Urinary bladder (tissue), 4 donors: Measurements from ENCODE around the gene HGF. TPM values are rescaled to one million over a fixed set of nuclear protein-coding genes. Genes with fewer than 3 reads are reported as not detected.
A peak's percentile ranks its signal among the peaks of the same experiment; 100 is the strongest.

Experiments used
- DNase-seq: peaks from one replicate; pipeline ENCODE4 v3.0.0-alpha.2; 2015; ENCODE audit errors: extremely low spot score
- H3K27ac ChIP-seq: one replicate; pipeline ENCODE4 v1.5.1; 2013; ENCODE audit warnings: low read depth, mild to moderate bottlenecking, moderate library complexity
- H3K36me3 ChIP-seq: one replicate; pipeline ENCODE4 v1.6.1; 2013; ENCODE audit warnings: mild to moderate bottlenecking, moderate library complexity; ENCODE audit not compliant: insufficient read depth
- H3K4me1 ChIP-seq: one replicate; pipeline ENCODE4 v1.6.1; 2013; ENCODE audit warnings: mild to moderate bottlenecking, moderate library complexity; ENCODE audit not compliant: insufficient read depth
- H3K4me3 ChIP-seq: one replicate; pipeline ENCODE4 v1.5.1; 2013; ENCODE audit warnings: low read depth, low read length
- whole genome bisulfite sequencing: extraction: QIAGEN DNeasy Blood & Tissue Kit; methylation state at CpG from one replicate; pipeline ENCODE4 v1.1.7; 2013; 5-methylcytosine and 5-hydroxymethylcytosine counted together
- polyA plus RNA-seq: library from polyadenylated mRNA; stranded (reverse); fragments of 200-250 nt; gene quantifications from one replicate; pipeline ENCODE4 v1.2.3, GENCODE V29; 2013
- total RNA-seq: library from RNA; depleted of rRNA; stranded (reverse); fragments of >200 nt; gene quantifications from one replicate; pipeline ENCODE4 v1.2.3, GENCODE V29; 2014
- donor health status: healthy with polysubstance abuse.
- donor health status: healthy.

The HGF gene
- total and polyA plus RNA-seq, 2 donors, result 12.3 to 42.7 TPM

DNA sequence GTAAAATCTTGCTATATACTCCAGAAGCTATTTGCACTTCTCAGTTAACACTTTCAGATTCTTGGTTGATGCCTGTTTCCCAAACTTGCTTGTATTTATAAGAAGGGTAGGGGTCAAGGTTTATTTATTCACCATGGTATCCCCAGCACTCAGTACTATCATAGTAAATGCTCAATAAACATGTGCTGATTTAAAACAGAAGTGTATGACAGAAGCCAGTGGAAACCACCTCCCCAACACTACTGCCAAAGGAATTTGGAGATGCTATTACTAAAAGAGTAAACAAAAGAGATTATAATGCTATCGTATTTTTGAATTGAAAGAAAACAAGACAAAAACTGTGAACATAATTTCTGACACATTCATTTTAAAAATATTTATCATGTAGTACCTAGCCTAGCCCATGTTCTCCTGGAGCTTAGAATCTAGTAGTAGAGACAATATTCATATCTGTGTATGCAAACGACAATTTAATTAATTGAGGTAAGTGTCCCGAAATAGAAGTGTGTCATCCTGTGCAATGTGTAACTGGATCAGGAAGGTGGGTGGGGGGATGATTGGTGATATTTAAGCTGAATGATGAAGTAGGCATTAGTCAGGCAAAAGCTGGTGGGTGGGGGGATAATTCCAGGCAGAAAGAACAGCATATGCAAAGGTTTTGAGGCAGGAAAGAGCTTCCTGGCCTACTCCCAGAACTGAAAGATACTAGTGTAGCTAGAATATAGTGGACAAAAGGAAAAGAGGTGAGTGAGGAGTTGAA is 77.5 kb downstream of the HGF start:
- Histone ChIP-seq H3K4me1 (no peaks in the 10 kb centered on the region), H3K27ac (no peak overlapping the region), H3K36me3 (no peaks in the 10 kb centered on the region), H3K4me3 (no peak overlapping the region)
- 70% methylated on average over 3 of the region's 3 CpGs for WGBS
- no peak for DNase-seq

DNA sequence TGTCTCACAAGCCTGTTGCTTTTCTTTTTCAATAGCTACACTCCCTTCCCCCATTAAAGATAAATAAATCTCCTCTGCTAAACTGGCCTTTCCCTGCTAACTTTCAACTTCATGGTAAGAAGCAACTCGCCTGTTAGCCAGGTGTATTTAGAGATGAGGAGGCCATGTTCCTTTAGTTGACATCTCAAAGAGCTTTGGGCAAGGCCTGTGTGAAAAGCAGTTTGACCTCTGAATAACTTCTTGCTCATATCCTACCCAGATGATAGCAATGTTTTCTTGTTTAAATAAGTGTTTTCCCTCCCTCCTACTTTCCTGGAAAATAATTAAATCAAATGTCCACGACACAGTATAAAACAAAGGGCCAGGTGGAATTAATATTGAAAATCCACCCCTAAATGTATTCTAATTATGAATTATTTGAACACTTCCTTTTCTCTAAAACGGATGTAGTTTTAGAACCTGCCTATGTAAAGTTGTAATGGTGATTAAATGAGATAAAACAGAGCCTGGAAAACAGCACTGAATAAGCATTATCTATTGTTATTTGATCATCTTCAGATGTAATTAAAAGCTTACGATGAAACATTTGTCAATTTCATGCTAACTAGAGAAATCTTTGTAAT is 78.5 kb downstream of the HGF start:
- Histone ChIP-seq H3K4me3 (no peak overlapping the region), H3K4me1 (no peaks in the 10 kb centered on the region), H3K27ac (no peak overlapping the region), H3K36me3 (no peaks in the 10 kb centered on the region)
- no peak for DNase-seq
- WGBS, result 81% methylated on average over 4 of the region's 4 CpGs

DNA sequence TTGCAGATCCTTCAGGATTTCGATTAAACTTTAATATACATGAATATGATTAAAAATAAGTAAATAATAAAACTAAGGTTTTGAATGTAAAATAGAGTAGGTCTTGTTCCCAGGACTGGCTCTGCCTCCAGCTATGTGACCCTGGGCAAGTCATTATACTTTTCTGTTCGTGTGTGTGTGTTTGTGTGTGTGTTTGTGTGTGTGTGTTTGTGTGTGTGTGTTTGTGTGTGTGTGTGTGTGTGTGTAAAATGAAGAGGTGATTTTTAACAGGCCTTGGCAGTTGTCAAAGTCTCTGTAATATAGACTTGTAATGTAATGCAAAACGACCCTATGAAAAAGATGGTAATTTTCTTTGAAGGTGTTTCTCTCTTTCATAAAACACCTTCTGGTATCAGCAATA is 79.2 kb downstream of the HGF start:
- no peak for DNase-seq
- Histone ChIP-seq H3K36me3 (no peaks in the 10 kb centered on the region), H3K4me3 (no peak overlapping the region), H3K4me1 (no peaks in the 10 kb centered on the region), H3K27ac (no peak overlapping the region)
- 84% methylated on average over 3 of the region's 3 CpGs for WGBS

DNA sequence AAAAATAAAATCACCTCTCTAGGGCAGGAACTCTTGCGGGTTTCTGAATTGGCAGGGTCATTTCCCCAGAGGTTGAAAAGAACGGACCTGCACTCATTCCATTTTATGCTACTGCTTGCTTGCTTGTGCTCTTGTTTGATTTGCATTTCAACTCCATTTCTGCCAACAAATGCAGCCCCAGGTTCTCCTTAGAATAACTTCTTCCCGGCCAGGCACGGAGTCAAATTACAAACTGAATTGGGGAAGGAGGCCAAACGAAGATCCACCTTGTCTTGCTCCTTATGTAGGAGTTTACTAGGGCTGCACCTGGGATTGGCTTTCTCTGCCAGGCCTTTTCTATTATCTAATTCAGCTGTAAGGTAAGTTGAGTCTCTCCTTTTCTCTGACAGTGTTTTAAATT is 79.6 kb downstream of the HGF start:
- WGBS, result 44% methylated on average over 5 of the region's 5 CpGs
- H3K4me1 ChIP-seq, result no peaks in the 10 kb centered on the region
- no peak overlapping the region for H3K4me3 ChIP-seq
- H3K27ac ChIP-seq, result no peak overlapping the region
- no peak for DNase-seq
- H3K36me3 ChIP-seq, result no peaks in the 10 kb centered on the region

DNA sequence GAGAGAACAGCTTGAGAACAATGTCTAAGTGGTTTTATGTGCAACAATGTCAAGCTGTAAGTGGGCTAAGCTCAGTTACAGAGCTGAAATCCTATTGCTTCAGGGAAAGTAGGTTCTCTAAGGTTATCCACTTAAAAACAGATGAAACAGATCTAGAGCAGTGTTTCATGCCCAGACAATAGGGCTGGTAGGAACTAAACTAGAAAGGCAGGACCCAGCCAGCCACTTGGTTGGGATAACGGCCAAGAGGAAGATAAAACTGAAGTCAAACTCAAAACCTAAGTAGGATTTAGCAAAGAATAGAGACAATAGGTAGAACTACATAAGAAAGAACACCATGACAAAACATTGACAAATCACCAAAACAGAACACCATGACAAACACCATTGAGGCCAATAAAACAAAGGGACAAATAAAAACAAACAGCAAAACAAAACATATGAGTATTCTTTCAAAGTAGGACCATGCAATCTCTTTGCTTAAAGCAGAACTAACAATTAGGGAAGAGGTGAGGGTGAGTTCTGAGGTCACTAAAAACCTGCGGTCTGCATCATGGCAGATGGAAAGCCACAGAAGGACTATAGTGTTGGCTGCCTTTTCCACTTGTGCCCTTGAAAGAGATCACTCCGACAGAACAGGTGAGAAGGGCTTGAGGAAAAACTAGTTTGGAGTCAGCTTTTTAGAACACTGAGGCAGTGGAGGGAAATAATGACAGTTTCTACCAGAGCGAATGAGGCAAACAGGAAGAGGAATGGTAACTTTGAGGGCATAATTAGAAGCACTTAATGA is 81.0 kb downstream of the HGF start:
- H3K36me3 ChIP-seq, result no peaks in the 10 kb centered on the region
- WGBS, result 91% methylated on average over 4 of the region's 4 CpGs
- H3K4me3 ChIP-seq, result no peak overlapping the region
- H3K4me1 ChIP-seq, result no peaks in the 10 kb centered on the region
- DNase-seq, result no peak
- no peak overlapping the region for H3K27ac ChIP-seq

DNA sequence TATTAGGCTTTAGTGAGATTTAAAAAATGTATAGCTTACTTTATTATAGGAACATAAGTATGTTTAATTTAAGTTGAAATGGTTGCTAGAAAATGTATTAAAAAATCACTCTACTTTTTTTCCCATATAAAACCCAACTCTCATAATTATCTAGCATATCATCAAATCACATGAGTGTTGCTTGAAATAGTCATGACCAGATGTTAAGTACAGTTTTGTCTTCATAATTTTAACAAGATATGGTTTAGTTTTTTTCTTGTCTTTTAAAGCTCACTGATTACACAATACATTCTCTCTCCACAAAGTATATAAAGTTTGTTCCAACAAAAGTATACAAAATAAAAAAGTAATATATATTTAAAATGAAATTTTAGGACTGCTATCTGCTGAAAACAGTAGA is 82.8 kb downstream of the HGF start:
- no peak for DNase-seq
- Histone ChIP-seq H3K27ac (no peak overlapping the region), H3K4me3 (no peak overlapping the region), H3K36me3 (no peaks in the 10 kb centered on the region), H3K4me1 (no peaks in the 10 kb centered on the region)

DNA sequence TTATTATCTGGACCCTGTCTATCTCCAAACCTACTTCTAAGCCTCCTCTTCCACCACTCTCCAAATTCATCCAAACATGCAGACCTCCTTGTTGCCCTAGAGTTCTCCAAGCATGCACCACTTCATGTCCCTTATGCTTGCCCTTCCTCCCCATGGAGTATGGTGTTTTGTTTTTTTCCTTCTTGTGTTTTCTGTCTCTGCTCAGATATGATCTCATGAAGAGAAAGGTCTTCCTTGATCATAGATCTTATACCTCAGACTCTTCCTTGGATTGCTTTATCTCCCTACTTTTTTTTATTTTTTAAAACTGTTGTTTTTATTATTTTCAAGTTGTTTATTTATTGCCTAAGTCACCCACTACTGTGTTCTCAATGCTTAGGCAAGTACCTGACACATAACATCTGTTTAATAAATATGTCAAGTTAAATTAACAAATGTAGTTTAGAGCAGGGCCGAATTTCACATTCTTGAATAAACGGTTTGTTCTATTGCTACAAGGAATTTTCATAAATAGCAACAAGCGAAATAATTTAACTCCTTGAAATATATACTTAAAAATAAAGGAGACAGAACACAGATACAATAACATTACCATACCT is 84.5 kb downstream of the HGF start:
- H3K4me3 ChIP-seq, result no peak overlapping the region
- no peak for DNase-seq
- no peaks in the 10 kb centered on the region for H3K36me3 ChIP-seq
- 46% methylated on average over 3 of the region's 3 CpGs for WGBS
- H3K27ac ChIP-seq, result no peak overlapping the region
- no peaks in the 10 kb centered on the region for H3K4me1 ChIP-seq

DNA sequence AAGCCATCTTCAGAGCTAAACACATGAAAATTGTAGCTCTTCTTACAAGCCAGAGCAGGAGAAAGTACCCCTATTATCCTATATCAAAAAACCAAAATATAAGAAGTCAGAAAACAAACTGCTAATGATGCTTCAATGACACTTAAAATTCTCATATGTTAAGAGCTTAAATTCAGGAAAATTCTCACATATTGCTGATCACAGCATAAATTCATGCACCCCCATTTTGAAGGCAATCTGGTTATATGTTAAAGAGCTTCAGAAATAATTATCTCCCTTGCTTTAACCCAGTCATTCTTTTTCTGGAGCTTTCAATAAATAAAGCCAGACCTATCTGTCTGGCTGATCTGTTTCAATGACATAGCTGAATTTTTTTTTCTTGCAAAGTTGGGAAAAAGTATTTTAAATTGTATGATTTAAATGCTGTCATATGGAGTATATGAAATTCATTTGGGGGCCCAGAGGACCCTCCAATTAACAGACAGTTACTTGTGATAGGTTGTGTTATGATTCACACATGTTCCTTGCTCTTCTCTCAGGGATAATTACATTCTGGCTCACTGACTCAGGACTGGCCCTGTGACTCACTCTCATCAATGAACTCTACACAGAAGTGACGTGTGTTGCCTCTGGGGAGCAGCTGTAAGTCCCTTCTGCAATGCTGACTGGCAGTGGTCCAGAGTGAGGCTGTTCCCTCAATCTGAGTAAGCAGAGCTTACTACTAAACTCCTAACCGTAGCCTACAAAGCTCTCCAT is 85.2 kb downstream of the HGF start:
- DNase-seq, result peak; percentile 64

DNA sequence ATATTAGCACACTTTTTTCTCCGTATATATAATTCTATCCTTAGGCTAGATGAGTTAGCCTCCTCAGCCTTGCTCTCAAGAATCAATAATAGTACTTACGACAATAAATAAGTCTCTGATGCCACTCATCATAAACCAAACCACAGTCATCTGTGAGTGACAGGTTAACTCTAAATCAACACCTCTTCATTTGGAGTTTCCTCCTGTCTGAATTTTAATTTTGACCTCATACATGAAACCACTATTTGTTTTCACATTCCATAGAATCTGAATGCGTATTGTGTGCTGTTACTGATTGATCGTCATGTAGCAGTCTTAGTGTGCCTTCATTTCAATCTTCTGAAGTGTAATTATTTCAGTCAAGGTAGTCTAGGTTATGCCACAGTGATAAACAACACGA is 85.8 kb downstream of the HGF start:
- Histone ChIP-seq H3K27ac (no peak overlapping the region), H3K36me3 (no peaks in the 10 kb centered on the region), H3K4me1 (no peaks in the 10 kb centered on the region), H3K4me3 (no peak overlapping the region)
- DNase-seq, result no peak
- WGBS, result 91% methylated on average over 5 of the region's 5 CpGs

More for the DNA sequence above, 85.2 kb downstream of the HGF start:
- no peak overlapping the region for H3K4me3 ChIP-seq
- WGBS, result 5% methylated on average over 2 of the region's 2 CpGs
- H3K4me1 ChIP-seq, result no peaks in the 10 kb centered on the region
- no peak overlapping the region for H3K27ac ChIP-seq
- no peaks in the 10 kb centered on the region for H3K36me3 ChIP-seq

DNA sequence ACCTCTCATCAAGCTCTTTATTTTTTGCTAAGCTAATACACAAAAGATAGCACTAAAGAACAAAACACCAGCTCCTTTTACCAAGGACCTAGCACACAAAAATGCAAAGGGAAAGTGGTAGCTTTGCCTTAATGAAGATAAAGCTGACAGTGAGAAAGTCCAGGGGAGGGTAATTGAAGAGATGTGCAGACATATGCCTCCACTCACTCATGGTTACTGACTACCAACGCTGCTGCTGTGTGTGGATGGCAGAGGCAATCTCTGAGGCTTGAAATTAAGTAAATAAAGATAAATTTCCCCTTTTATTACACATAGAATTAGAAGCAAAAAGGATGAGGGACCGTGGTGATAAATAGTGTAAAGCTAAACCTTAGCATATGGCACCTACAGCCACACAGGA is 87.0 kb downstream of the HGF start:
- H3K36me3 ChIP-seq, result no peaks in the 10 kb centered on the region
- H3K27ac ChIP-seq, result no peak overlapping the region
- WGBS, result 37% methylated on average over 2 of the region's 2 CpGs
- DNase-seq, result no peak
- H3K4me3 ChIP-seq, result no peak overlapping the region
- no peaks in the 10 kb centered on the region for H3K4me1 ChIP-seq

DNA sequence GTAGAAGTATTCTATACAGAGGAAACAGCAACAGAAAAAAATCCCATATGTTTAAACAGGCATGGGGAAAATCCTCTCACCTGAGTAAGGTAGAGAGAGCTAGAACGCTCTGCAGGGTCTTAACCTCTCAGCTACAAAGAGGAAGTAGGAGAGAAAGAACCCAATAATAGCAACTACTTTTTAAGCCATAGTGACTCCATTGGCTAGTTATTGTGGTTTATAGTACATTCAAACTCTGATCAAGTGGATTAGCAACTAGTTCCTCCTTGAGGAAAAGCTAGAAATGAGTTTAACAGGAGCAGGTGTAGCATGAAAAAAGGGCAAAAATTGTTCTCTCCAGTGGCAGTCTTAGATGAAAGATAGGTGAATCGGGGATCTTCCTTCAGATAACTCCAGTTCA is 89.7 kb downstream of the HGF start:
- WGBS, result 75% methylated on average over 2 of the region's 2 CpGs
- Histone ChIP-seq H3K4me1 (no peaks in the 10 kb centered on the region), H3K4me3 (no peak overlapping the region), H3K27ac (no peak overlapping the region), H3K36me3 (no peaks in the 10 kb centered on the region)
- no peak for DNase-seq

DNA sequence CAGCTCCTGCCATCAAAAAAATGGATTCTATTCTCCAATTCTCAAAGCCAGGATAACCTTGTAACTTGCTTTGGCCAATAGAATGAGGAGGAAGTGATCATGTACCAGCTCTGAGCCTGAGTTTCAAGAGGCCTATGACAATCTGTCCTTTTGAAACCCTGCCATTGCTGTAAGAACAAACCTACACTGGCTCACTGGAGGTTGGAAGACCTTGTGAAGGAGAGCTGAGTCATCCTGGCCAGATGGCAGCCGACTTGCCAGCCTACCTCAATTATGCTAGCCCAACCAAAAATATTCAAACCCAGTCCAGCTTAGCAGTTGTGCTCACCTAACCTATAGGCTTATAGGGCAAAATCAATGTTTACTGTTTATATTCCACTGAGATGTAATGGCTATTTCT is 93.0 kb downstream of the HGF start:
- no peak for DNase-seq
- WGBS, result 86% methylated on average over 1 of the region's 1 CpG
- H3K27ac ChIP-seq, result no peak overlapping the region
- no peaks in the 10 kb centered on the region for H3K36me3 ChIP-seq
- no peaks in the 10 kb centered on the region for H3K4me1 ChIP-seq
- H3K4me3 ChIP-seq, result no peak overlapping the region

DNA sequence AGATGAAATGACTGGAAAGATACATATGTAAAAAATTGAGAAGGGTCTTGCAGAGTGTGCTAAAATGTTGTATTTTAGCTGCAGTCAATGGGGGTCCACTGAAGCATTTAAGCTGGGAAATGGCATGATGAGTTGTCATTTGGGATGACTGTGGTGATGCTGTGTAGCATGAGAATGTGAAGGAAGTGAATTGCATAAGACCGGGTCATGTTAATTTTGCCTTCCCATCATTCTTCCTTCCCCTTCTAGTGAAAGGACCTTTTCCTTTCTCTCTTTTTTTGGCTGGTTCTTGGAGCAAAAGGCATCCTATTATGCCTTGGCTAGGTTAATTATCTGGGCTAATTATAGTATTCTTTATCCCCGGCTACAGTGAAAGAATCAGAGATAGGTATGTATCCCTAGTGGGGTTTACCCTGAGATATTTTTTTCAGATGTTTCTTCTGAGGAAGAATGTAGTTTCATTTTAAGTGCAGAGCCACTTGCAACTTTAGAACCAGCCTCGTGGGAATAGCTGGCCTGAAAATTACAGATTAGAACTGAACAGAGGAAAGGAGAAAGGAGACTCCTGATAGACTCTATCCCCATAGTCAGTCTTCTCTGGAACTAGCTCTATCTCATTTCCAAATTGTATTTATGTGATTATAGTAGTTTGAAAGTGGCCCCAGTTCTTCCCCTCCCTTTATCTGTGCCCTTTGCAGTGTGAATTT is 93.6 kb downstream of the HGF start:
- no peaks in the 10 kb centered on the region for H3K36me3 ChIP-seq
- H3K4me3 ChIP-seq, result no peak overlapping the region
- DNase-seq, result no peak
- no peaks in the 10 kb centered on the region for H3K4me1 ChIP-seq
- no peak overlapping the region for H3K27ac ChIP-seq
- 59% methylated on average over 3 of the region's 3 CpGs for WGBS
